ENCODE results near the gene NDC80. TPM values are rescaled to one million over a fixed set of nuclear protein-coding genes. Genes with fewer than 3 reads are reported as not detected.

NDC80 gene
- total RNA-seq, 2 experiments from 2014 or later = 6.3 to 7.5 TPM

- no peaks in the 10 kb centered on the region for H3K9me3 ChIP-seq (ENCODE audit: control insufficient read depth in 1 of 2, insufficient read depth in 1 of 2, low read length in 2 of 2)
- ATAC-seq (ENCODE audit: poor library complexity) (no peak), DNase-seq (no peak)
- Mint-ChIP-seq H3K27me3 (no peaks in the 10 kb centered on the region), H3K4me3 (no peak overlapping the region), H3K27ac (no peak overlapping the region), H3K9me3 (no peaks in the 10 kb centered on the region), H3K4me1 (ENCODE audit: low read depth) (peaks cover 35% of the 10 kb centered on the region), H3K36me3 (ENCODE audit: low read depth) (peaks cover 73% of the 10 kb centered on the region)
- ChIA-PET POLR2A (interaction anchor here (1.0 kb wide), 1 partner anchor 9 kb away, joined by 4 read pairs; no protein-coding TSS in a partner anchor), CTCF (interaction anchor here (0.7 kb wide), 1 partner anchor 232 kb away, joined by 3 read pairs; no protein-coding TSS in a partner anchor)
- intact Hi-C loops (cut with DNase I, micrococcal nuclease) = loop anchor here in 1 of 2 experiments (10.0 kb wide), 1 partner anchor 220 kb away; no protein-coding TSS in a partner anchor
- no peak overlapping the region for H3K4me3 ChIP-seq (ENCODE audit: low read length)
- H3K4me1 ChIP-seq (ENCODE audit: insufficient read depth, low read length) = peaks cover 2% of the 10 kb centered on the region
- H3K36me3 ChIP-seq (ENCODE audit: insufficient read depth, low read length) = peaks cover 27% of the 10 kb centered on the region
- TF ChIP-seq CTCF (IDR thresholded peaks at IDR 0.05) = no peak
- no peak overlapping the region for H3K27ac ChIP-seq (ENCODE audit: low read depth in 1 of 2, low read length in 2 of 2)
- H3K27me3 ChIP-seq (ENCODE audit: control insufficient read depth in 1 of 2, insufficient read depth in 2 of 2, low read length in 2 of 2) = no peaks in the 10 kb centered on the region
Observed at GRCh38 chr18:2564373-2564772, 7.0 kb upstream of the NDC80 start.

- Mint-ChIP-seq H3K4me1 (ENCODE audit: low read depth) (peaks cover 68% of the 10 kb centered on the region), H3K4me3 (peak overlapping the region; percentile 100), H3K27ac (peak overlapping the region; percentile 99), H3K27me3 (no peaks in the 10 kb centered on the region), H3K36me3 (ENCODE audit: low read depth) (peaks cover 63% of the 10 kb centered on the region), H3K9me3 (no peaks in the 10 kb centered on the region)
- intact Hi-C loops (cut with DNase I, micrococcal nuclease) = loop anchor here in 1 of 2 experiments (10.0 kb wide), 1 partner anchor 217 kb away; no protein-coding TSS in a partner anchor
- ChIA-PET CTCF (no interaction called here), POLR2A (interaction anchor here (1.0 to 1.4 kb wide), 3 partner anchors 21 to 87 kb away, joined by 3 to 5 read pairs (median 3); partner anchors contain the start of gene SMCHD1)
- TF ChIP-seq CTCF (IDR thresholded peaks at IDR 0.05) = no peak
- Histone ChIP-seq H3K4me1 (ENCODE audit: insufficient read depth, low read length) (peaks cover 27% of the 10 kb centered on the region), H3K27ac (ENCODE audit: low read depth in 1 of 2, low read length in 2 of 2) (no peak overlapping the region), H3K36me3 (ENCODE audit: insufficient read depth, low read length) (peaks cover 18% of the 10 kb centered on the region), H3K9me3 (ENCODE audit: control insufficient read depth in 1 of 2, insufficient read depth in 1 of 2, low read length in 2 of 2) (no peaks in the 10 kb centered on the region), H3K27me3 (ENCODE audit: control insufficient read depth in 1 of 2, insufficient read depth in 2 of 2, low read length in 2 of 2) (no peaks in the 10 kb centered on the region), H3K4me3 (ENCODE audit: low read length) (no peak overlapping the region)
- DNase-seq (no peak), ATAC-seq (ENCODE audit: poor library complexity) (no peak)
Observed at GRCh38 chr18:2568129-2568528, 3.2 kb upstream of the NDC80 start.

- Mint-ChIP-seq H3K4me3 (peak overlapping the region; percentile 100), H3K9me3 (no peaks in the 10 kb centered on the region), H3K27ac (peak overlapping the region; percentile 99), H3K4me1 (ENCODE audit: low read depth) (peaks cover 71% of the 10 kb centered on the region), H3K36me3 (ENCODE audit: low read depth) (peaks cover 60% of the 10 kb centered on the region), H3K27me3 (no peaks in the 10 kb centered on the region)
- no peak for TF ChIP-seq CTCF (IDR thresholded peaks at IDR 0.05)
- DNase-seq (no peak), ATAC-seq (ENCODE audit: poor library complexity) (no peak)
- CTCF ChIA-PET = no interaction called here
- no peaks in the 10 kb centered on the region for H3K27me3 ChIP-seq (ENCODE audit: control insufficient read depth in 1 of 2, insufficient read depth in 2 of 2, low read length in 2 of 2)
- no peak overlapping the region for H3K4me3 ChIP-seq (ENCODE audit: low read length)
- peaks cover 27% of the 10 kb centered on the region for H3K4me1 ChIP-seq (ENCODE audit: insufficient read depth, low read length)
- intact Hi-C loops (cut with DNase I, micrococcal nuclease) = loop anchor here in 1 of 2 experiments (10.0 kb wide), 1 partner anchor 216 kb away; no protein-coding TSS in a partner anchor
- H3K36me3 ChIP-seq (ENCODE audit: insufficient read depth, low read length) = peaks cover 16% of the 10 kb centered on the region
- H3K27ac ChIP-seq (ENCODE audit: low read depth in 1 of 2, low read length in 2 of 2) = no peak overlapping the region
- POLR2A ChIA-PET = interaction anchor here (1.4 kb wide), 1 partner anchor 68 kb away, joined by 5 read pairs; no protein-coding TSS in a partner anchor
- H3K9me3 ChIP-seq (ENCODE audit: control insufficient read depth in 1 of 2, insufficient read depth in 1 of 2, low read length in 2 of 2) = no peaks in the 10 kb centered on the region
Observed at GRCh38 chr18:2568605-2569004, 2.8 kb upstream of the NDC80 start.

Measured in CD4-positive, alpha-beta T cell (primary cell).